Heart left ventricle (tissue), 16 donors: ENCODE data around the gene NUDT19. TPM values are rescaled to one million over a fixed set of nuclear protein-coding genes. Genes with fewer than 3 reads are reported as not detected.
"Not testable (repeated sequence)": the region's sequence is repeated elsewhere in the genome, so short reads cannot be mapped to it uniquely, and the experiment has no call there.

Experiments
- ATAC-seq, 4 donors: fragments of 200-7000 bp; cut with Tn5 transposase; one replicate each; pipeline ENCODE4 v1.9.1; 2020 to 2022; ENCODE audit warnings: moderate library complexity in 4 of 4, mild to moderate bottlenecking in 3 of 4, moderate number of reproducible peaks in 1 of 4
- DNase-seq, 5 donors: peaks; one replicate each; pipeline ENCODE4 v3.0.0-alpha.2; 2020
- H3K27ac ChIP-seq, 12 donors: fragments of 200-600 bp; sonication (generic) in 4 of 12; one replicate each; pipeline versions ENCODE4 v1.5.0 to v1.8.0; 2016 to 2022; ENCODE audit warnings: mild to moderate bottlenecking in 2 of 12
- H3K27me3 ChIP-seq, 9 donors: fragments of 200-600 bp; sonication (generic) in 2 of 9; one replicate each; pipeline versions ENCODE4 v1.5.1 to v1.8.0; 2016 to 2022; ENCODE audit warnings: mild to moderate bottlenecking in 3 of 9
- H3K36me3 ChIP-seq, 9 donors: fragments of 200-600 bp; sonication (generic) in 2 of 9; one replicate each; pipeline versions ENCODE4 v1.5.0 to v1.8.0; 2018 to 2022; ENCODE audit warnings: mild to moderate bottlenecking in 2 of 9
- H3K4me1 ChIP-seq, 12 donors: fragments of 200-600 bp; sonication (generic) in 4 of 12; one replicate each; pipeline versions ENCODE4 v1.5.0 to v1.8.0; 2016 to 2022; ENCODE audit warnings: mild to moderate bottlenecking in 3 of 12
- H3K4me3 ChIP-seq, 12 donors: fragments of 200-600 bp; sonication (generic) in 4 of 12; one replicate each; pipeline versions ENCODE4 v1.5.0 to v1.8.0; 2017 to 2022; ENCODE audit warnings: mild to moderate bottlenecking in 9 of 12, moderate library complexity in 4 of 12
- H3K9me3 ChIP-seq, 12 donors: fragments of 200-600 bp; sonication (generic) in 4 of 12; one replicate each; pipeline versions ENCODE4 v1.5.0 to v1.8.0; 2016 to 2022; ENCODE audit warnings: mild to moderate bottlenecking in 1 of 12
- CTCF ChIP-seq, 12 donors: fragments of 200-600 bp; sonication (generic) in 4 of 12; IDR thresholded peaks; one replicate each; pipeline versions ENCODE4 v1.5.0 to v1.8.0; 2018 to 2022; ENCODE audit warnings: antibody characterized with exemption in 12 of 12, mild to moderate bottlenecking in 5 of 12
- POLR2A ChIP-seq, 2 donors: fragments of 450-650 bp; IDR thresholded peaks; one replicate each; pipeline ENCODE4 v1.6.1; 2017; ENCODE audit warnings: antibody characterized with exemption in 2 of 2, mild to moderate bottlenecking in 2 of 2, moderate library complexity in 2 of 2
- WGBS, 4 donors: extraction: QIAGEN DNeasy Blood & Tissue Kit in 2 of 4; methylation state at CpG; one replicate each; pipeline versions ENCODE4 v1.1.5 to v1.1.7; 2013 to 2018; 5-methylcytosine and 5-hydroxymethylcytosine counted together
- intact Hi-C, 10 donors: fragments of 100-400 bp; cut with DNase I; formaldehyde crosslinking; loops; one replicate each; pipeline versions ENCODE4 v1.11.1 to v1.14.2; 2022
- polyA plus RNA-seq, 2 donors: library from polyadenylated mRNA; stranded (reverse); fragments of 200-250 nt; gene quantifications; one replicate each; pipeline ENCODE4 v1.2.3, GENCODE V29; 2013
- total RNA-seq, 9 donors: library from RNA; depleted of rRNA in 2 of 9; stranded (reverse); fragments of >200 nt in 2 of 9; fragmentation: NEBNext Ultra II Directional in 3 of 9; extraction: Animal tissue kit (Norgen Biotek cat#: 25700) in 3 of 9; gene quantifications; one replicate each; pipeline versions ENCODE4 v1.1.0 to v1.2.4, GENCODE V29; 2016 to 2023
- donor health status: ischemic (EF 13 %, LVEDD 7.1; RV severe dilation, severe dysfunction).
- donor health status: healthy with polysubstance abuse.
- donor health status: DM: no; HTN: yes; CAD: no.
- donor health status: DM: no; HTN: no; CAD: no.
- donor health status: ischemic (EF 25% LVEDD 6.9; RV normal size, moderate dysfunction).
- donor health status: ischemic (EF 25% LVEDD 5.7; RV mildly dilated, moderate dysfunction).
- donor health status: healthy.
- donor health status: DM: yes; HTN: yes; CAD: no.
- donor health status: ischemic (EF 35%, LVEDD 5.7; RV mildly dilated, moderate dysfunction).
- donor health status: nonischemic (EF 11% LVEDD 7.7; RV severe dilation, severe dysfunction).
- donor health status: DM: yes; HTN: yes; CAD: no.
- donor health status: PGD.
- donor health status: ischemic (EF 29% LVEDD 5.4; RV normal size, mild dysfunction).
- donor health status: nonischemic (EF 23%, LVEDD 6.1; RV moderate dilation, normal function).

NUDT19 gene
- total and polyA plus RNA-seq, 11 donors, result 12.5 to 31.3 (median 20.5) TPM

DNA sequence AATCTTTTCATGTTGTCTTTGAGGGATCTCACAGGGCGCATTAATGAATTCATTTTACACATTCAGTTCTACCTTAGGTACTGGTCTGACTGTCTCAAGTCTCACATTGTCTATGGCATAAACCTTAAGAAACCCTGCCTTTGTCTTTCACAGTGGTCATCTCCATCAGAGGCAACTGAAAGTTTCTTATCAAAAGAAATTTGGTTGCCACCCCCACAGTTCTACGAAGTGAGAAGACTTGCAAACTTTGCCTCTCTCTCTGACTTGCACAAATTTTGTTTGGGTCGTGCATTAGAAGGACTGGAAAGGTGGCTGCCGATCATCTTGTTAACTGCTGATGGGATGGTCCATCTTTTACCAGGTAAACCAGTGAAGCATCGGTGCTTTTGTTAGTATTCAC is 17.4 kb downstream of the NUDT19 start:
- H3K9me3 ChIP-seq, result peaks cover 0 to 10% (median 5%) of the 10 kb centered on the region in 12 donors
- no peak overlapping the region for H3K4me3 ChIP-seq
- ATAC-seq, result no peak
- no peak overlapping the region for H3K27ac ChIP-seq
- H3K4me1 ChIP-seq, result no peaks in the 10 kb centered on the region
- peaks cover 0 to 74% (median 53%) of the 10 kb centered on the region in 9 donors for H3K36me3 ChIP-seq
- no peak for TF ChIP-seq POLR2A (IDR thresholded peaks at IDR 0.05)
- no peak for TF ChIP-seq CTCF (IDR thresholded peaks at IDR 0.05)
- H3K27me3 ChIP-seq, result no peaks in the 10 kb centered on the region
- WGBS, 4 donors, result 87 to 95% (median 94%) methylated on average over 5 of the region's 5 CpGs
- intact Hi-C loops, result no loop called here
- no peak for DNase-seq

DNA sequence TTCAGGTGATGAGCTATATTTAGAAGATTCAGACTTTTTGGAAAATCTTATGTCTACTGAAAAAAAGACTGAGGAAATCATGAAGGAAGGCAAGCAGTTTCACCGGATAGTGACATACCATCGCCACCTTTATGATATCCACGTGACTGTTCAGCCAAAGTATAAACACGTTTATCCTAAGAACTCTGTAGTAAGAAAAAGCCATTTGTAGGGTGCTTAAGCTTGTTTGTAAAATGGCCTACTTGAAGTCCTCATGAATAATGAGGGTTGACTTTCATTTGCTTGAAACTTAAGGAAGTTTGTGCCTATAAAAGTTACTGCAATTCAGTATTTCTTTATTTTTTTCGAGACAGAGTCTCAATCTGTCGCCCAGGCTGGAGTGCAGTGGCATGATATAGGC is 20.1 kb downstream of the NUDT19 start:
- 91 to 96% (median 94%) methylated on average over 6 of the region's 6 CpGs for WGBS, 4 donors
- Histone ChIP-seq H3K27ac (no peak overlapping the region), H3K36me3 (peaks cover 0 to 71% (median 64%) of the 10 kb centered on the region in 9 donors), H3K9me3 (no peaks in the 10 kb centered on the region), H3K4me3 (no peak overlapping the region), H3K4me1 (no peaks in the 10 kb centered on the region), H3K27me3 (no peaks in the 10 kb centered on the region)
- intact Hi-C loops, result no loop called here
- no peak for DNase-seq
- no peak for TF ChIP-seq POLR2A (IDR thresholded peaks at IDR 0.05)
- no peak for TF ChIP-seq CTCF (IDR thresholded peaks at IDR 0.05)
- ATAC-seq, result no peak

GRCh38 chr19:32716203-32716602 is 24.6 kb downstream of the NUDT19 start:
- H3K4me1 ChIP-seq, ATAC-seq, H3K4me3 ChIP-seq, H3K27ac ChIP-seq, DNase-seq, H3K27me3 ChIP-seq, H3K9me3 ChIP-seq, intact Hi-C loops: not testable (repeated sequence)
- peaks cover 0 to 49% (median 41%) of the 10 kb centered on the region in 9 donors for H3K36me3 ChIP-seq
- WGBS, 4 donors, result 96 to 98% (median 97%) methylated on average over 7 of the region's 7 CpGs

DNA sequence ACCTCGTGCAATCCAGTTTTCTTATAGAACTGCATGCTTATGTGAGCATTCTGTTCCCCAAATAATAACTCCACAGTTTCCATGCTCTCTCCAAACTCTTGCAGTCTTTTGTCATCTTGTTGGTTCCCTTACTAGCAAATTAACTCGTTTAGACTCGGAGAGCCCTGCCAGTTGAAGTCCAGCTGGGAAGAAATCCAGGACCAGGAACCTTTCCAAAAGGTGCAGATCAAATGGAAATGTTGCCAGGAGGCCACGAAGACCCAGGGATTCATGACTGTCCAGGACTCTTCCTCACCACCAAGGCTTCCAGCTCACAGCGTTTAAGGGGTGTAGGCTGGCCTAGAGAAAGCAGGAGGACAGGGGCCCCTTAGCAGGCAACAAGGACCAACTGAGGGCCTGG is 25.9 kb downstream of the NUDT19 start:
- H3K9me3 ChIP-seq, result peaks cover 0 to 3% (median 0%) of the 10 kb centered on the region in 12 donors
- H3K27me3 ChIP-seq, result no peaks in the 10 kb centered on the region
- ATAC-seq (no peak), DNase-seq (no peak)
- TF ChIP-seq POLR2A (IDR thresholded peaks at IDR 0.05), result no peak
- intact Hi-C loops, result no loop called here
- H3K4me3 ChIP-seq, result no peak overlapping the region
- WGBS, 4 donors, result 49 to 80% (median 64%) methylated on average over 5 of the region's 5 CpGs
- no peak overlapping the region for H3K27ac ChIP-seq
- H3K36me3 ChIP-seq, result peaks cover 0 to 37% (median 28%) of the 10 kb centered on the region in 9 donors
- H3K4me1 ChIP-seq, result no peaks in the 10 kb centered on the region

GRCh38 chr19:32718286-32718685 is 26.7 kb downstream of the NUDT19 start:
- intact Hi-C loops, result no loop called here
- DNase-seq (no peak), ATAC-seq (no peak)
- 90 to 96% (median 91%) methylated on average over 7 of the region's 7 CpGs for WGBS, 4 donors
- Histone ChIP-seq H3K36me3 (peaks cover 0 to 29% (median 20%) of the 10 kb centered on the region in 9 donors), H3K4me1 (no peaks in the 10 kb centered on the region), H3K4me3 (no peak overlapping the region), H3K27me3 (no peaks in the 10 kb centered on the region), H3K9me3 (peaks cover 0 to 3% (median 0%) of the 10 kb centered on the region in 12 donors), H3K27ac (no peak overlapping the region)
- TF ChIP-seq POLR2A (IDR thresholded peaks at IDR 0.05) (no peak), CTCF (IDR thresholded peaks at IDR 0.05) (no peak)
